Ovary (tissue), 3 donors: ENCODE data around the gene RRP12.

ENCODE experiments used
- CTCF ChIP-seq, 3 donors: fragments of 450-650 bp in 2 of 3; fragments of 200-600 bp in 1 of 3; IDR thresholded peaks; one replicate each; pipeline versions ENCODE4 v1.5.1 to v1.8.0; 2016 to 2022; ENCODE audit warnings: antibody characterized with exemption in 3 of 3, mild to moderate bottlenecking in 1 of 3
- POLR2A ChIP-seq: fragments of 450-650 bp; IDR thresholded peaks from one replicate; pipeline ENCODE4 v1.6.1; 2017; ENCODE audit warnings: antibody characterized with exemption, mild to moderate bottlenecking, moderate library complexity
- donor health status: DM: no; HTN: no; CAD: no.

- TF ChIP-seq POLR2A: peak; percentile 22
- TF ChIP-seq CTCF (IDR thresholded peaks at IDR 0.05): no peak
These were observed 81.3 kb downstream of the RRP12 start for GRCh38 chr10:97319671-97320479.
